BE2C (cell line): ENCODE results near the gene INTU.

Experiments
- DNase-seq: peaks from one replicate; pipeline ENCODE4 v3.0.0-alpha.2; 2020
- H3K27me3 ChIP-seq: fragments of 250-450 bp; sonication (Bioruptor Pico); 2 replicates; pipeline ENCODE4 v1.5.1; 2020; ENCODE audit warnings: mild to moderate bottlenecking
- H3K36me3 ChIP-seq: fragments of 250-450 bp; sonication (Bioruptor Pico); 2 replicates; pipeline ENCODE4 v1.5.1; 2020; ENCODE audit warnings: mild to moderate bottlenecking
- H3K4me1 ChIP-seq: fragments of 250-450 bp; sonication (Bioruptor Pico); 2 replicates; pipeline ENCODE4 v1.5.1; 2020
- H3K4me3 ChIP-seq: 2 replicates; pipeline ENCODE4 v1.5.1; 2011; ENCODE audit warnings: low read depth, low read length
- H3K9me3 ChIP-seq: fragments of 250-450 bp; sonication (Bioruptor Pico); 2 replicates; pipeline ENCODE4 v1.5.1; 2020
- CTCF ChIP-seq: IDR thresholded peaks from 2 replicates; pipeline ENCODE4 v1.5.1; 2012; ENCODE audit warnings: mild to moderate bottlenecking, low read depth, low read length

Gene INTU

DNA sequence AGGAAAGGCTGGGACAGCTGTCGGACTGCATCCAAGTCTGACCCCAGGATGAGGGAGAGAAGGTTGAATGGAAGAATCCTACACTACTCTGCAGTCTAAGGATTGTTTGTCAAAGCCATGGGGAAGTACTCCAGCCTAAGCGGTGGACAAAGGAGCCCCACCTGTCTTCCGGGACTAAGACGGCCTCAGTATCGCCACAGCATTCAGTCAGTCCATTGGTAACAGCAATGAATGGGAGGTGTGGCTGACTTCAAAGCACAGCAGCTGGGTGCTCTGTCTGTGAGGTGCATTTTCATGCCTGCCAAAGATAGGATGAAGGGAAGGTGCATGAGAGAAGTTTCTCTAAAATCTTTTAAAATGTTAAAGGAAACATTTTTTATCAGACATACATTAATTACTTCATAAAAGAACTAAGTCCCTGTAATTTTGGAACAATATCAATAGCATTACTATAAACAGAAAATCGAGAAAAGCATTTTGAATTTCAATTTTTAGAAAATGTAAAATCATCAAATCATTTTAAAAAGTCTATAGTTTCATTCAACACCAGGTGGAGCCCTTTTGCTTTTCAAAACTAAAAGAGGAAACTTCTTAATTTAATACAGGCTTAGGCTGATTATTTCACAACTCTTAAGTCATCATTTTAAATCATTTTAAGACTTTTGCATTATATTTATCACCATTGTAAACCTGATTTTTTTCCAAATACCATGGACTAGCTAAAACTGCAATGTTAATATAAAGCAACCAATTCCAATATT lies 27.6 kb upstream of the INTU start:
- Histone ChIP-seq H3K4me3 (no peak overlapping the region), H3K4me1 (no peaks in the 10 kb centered on the region; the same call in 1 of the 2 replicates), H3K27me3 (no peaks in the 10 kb centered on the region), H3K9me3 (no peaks in the 10 kb centered on the region), H3K36me3 (no peaks in the 10 kb centered on the region)
- peak; percentile 40 for TF ChIP-seq CTCF
- DNase-seq = no peak

DNA sequence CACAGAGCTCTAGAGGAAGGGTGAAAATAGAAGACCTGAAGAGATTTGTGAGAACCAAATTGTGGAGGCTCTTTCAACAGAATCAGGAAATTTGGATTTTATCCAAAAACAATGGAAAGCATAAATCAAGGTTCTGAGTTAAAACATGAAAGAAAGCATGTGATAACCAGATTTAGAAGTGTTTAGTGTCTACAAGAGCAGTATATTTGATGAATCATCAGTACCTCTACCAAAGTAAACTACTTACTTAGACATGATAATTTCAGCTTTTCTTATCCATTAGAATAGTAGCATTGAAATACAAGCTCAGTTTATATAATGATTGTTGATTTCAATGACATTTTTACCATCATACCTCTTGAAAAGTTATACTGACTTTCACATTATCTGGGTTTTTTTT lies 25.9 kb upstream of the INTU start:
- H3K4me1 ChIP-seq = no peaks in the 10 kb centered on the region; the same call in 1 of the 2 replicates
- no peaks in the 10 kb centered on the region for H3K9me3 ChIP-seq
- H3K4me3 ChIP-seq = no peak overlapping the region
- no peaks in the 10 kb centered on the region for H3K36me3 ChIP-seq
- DNase-seq = no peak
- TF ChIP-seq CTCF = no peak
- H3K27me3 ChIP-seq = no peaks in the 10 kb centered on the region

DNA sequence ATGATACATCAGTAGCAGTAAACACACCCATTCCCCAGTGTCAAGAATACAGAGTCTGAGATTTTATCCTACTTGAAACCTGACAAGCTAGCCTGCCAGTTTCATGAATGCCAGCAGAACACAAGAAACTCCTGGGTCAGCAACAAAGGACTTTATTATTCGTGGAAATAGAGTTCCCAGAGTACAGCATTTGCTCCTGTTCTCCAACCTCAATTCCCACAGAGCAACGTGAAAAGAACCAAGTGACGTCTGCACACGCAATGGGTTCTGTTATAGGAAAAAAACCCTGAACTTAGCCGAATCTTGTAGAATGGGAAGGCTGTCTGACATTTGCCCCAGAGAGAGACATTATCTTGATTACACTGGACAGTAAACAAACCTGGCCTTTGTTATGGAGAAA lies 23.3 kb upstream of the INTU start:
- no peaks in the 10 kb centered on the region for H3K9me3 ChIP-seq
- H3K4me3 ChIP-seq = no peak overlapping the region
- H3K36me3 ChIP-seq = no peaks in the 10 kb centered on the region
- no peaks in the 10 kb centered on the region; the same call in 1 of the 2 replicates for H3K27me3 ChIP-seq
- no peaks in the 10 kb centered on the region for H3K4me1 ChIP-seq
- TF ChIP-seq CTCF = no peak
- no peak for DNase-seq

GRCh38 chr4:127610488-127610887 lies 22.3 kb upstream of the INTU start:
- no peaks in the 10 kb centered on the region; the same call in 1 of the 2 replicates for H3K27me3 ChIP-seq
- H3K9me3 ChIP-seq = no peaks in the 10 kb centered on the region
- DNase-seq = no peak
- H3K4me3 ChIP-seq = no peak overlapping the region
- TF ChIP-seq CTCF = no peak
- H3K36me3 ChIP-seq = no peaks in the 10 kb centered on the region
- H3K4me1 ChIP-seq = no peaks in the 10 kb centered on the region

- H3K36me3 ChIP-seq = no peaks in the 10 kb centered on the region
- no peak for TF ChIP-seq CTCF
- no peak for DNase-seq
- no peaks in the 10 kb centered on the region for H3K9me3 ChIP-seq
- peaks cover under 1% of the 10 kb centered on the region; the same call in 1 of the 2 replicates for H3K27me3 ChIP-seq
- no peaks in the 10 kb centered on the region for H3K4me1 ChIP-seq
- H3K4me3 ChIP-seq = no peak overlapping the region
Observed at GRCh38 chr4:127616898-127617297, 15.9 kb upstream of the INTU start.

- Histone ChIP-seq H3K4me3 (no peak overlapping the region), H3K9me3 (no peaks in the 10 kb centered on the region), H3K27me3 (peaks cover 16% of the 10 kb centered on the region), H3K4me1 (no peaks in the 10 kb centered on the region), H3K36me3 (no peaks in the 10 kb centered on the region)
- no peak for TF ChIP-seq CTCF
- DNase-seq = no peak
Observed at GRCh38 chr4:127618427-127618826, 14.3 kb upstream of the INTU start.
